ENCODE results near the gene MRPS21. TPM values are rescaled to one million over a fixed set of nuclear protein-coding genes. Genes with fewer than 3 reads are reported as not detected.

MRPS21 gene
- total RNA-seq, result 31.2 TPM

- peak; percentile 74 to 96 (median 92) for DNase-seq (ENCODE audit: low read depth in 2 of 3, low spot score in 2 of 3)
These were observed at the start of gene MRPS21 for GRCh38 chr1:150293433-150294253. TSS of gene MRPS21 (plus strand) at chr1:150293861. CDS start at chr1:150294367, 506 bp downstream.

- no peak for DNase-seq (ENCODE audit: low read depth in 2 of 3, low spot score in 2 of 3)
These were observed 43.7 kb upstream of the MRPS21 start for GRCh38 chr1:150249936-150250335.

GRCh38 chr1:150256198-150256553, 37.5 kb upstream of the MRPS21 start:
- no peak for DNase-seq (ENCODE audit: low read depth in 2 of 3, low spot score in 2 of 3)

- no peak for DNase-seq (ENCODE audit: low read depth in 2 of 3, low spot score in 2 of 3)
These were observed 36.9 kb upstream of the MRPS21 start for GRCh38 chr1:150256554-150257341.

GRCh38 chr1:150257624-150258585, 35.8 kb upstream of the MRPS21 start, which contains the start of gene CA14:
TSS of gene CA14 (plus strand) at chr1:150257774. CDS start at chr1:150258129, 355 bp downstream.
- no peak for DNase-seq (ENCODE audit: low read depth in 2 of 3, low spot score in 2 of 3)

- no peak for DNase-seq (ENCODE audit: low read depth in 2 of 3, low spot score in 2 of 3)
These were observed 34.4 kb upstream of the MRPS21 start for GRCh38 chr1:150259217-150259616.

GRCh38 chr1:150259758-150260669, 33.6 kb upstream of the MRPS21 start:
- no peak for DNase-seq (ENCODE audit: low read depth in 2 of 3, low spot score in 2 of 3)

GRCh38 chr1:150261367-150261766, 32.3 kb upstream of the MRPS21 start:
- DNase-seq (ENCODE audit: low read depth in 2 of 3, low spot score in 2 of 3), result no peak

- DNase-seq (ENCODE audit: low read depth in 2 of 3, low spot score in 2 of 3), result no peak
These were observed 31.0 kb upstream of the MRPS21 start for GRCh38 chr1:150262388-150263320.

GRCh38 chr1:150263549-150263948, 30.1 kb upstream of the MRPS21 start:
- no peak for DNase-seq (ENCODE audit: low read depth in 2 of 3, low spot score in 2 of 3)

GRCh38 chr1:150267896-150268295, 25.8 kb upstream of the MRPS21 start:
- no peak for DNase-seq (ENCODE audit: low read depth in 2 of 3, low spot score in 2 of 3)

GRCh38 chr1:150268340-150268704, 25.3 kb upstream of the MRPS21 start:
- DNase-seq (ENCODE audit: low read depth in 2 of 3, low spot score in 2 of 3), result peak; percentile 28 to 43 (median 35)

- peak; percentile 79 to 98 (median 97) for DNase-seq (ENCODE audit: low read depth in 2 of 3, low spot score in 2 of 3)
These were observed 24.8 kb upstream of the MRPS21 start, which contains the start of gene APH1A for GRCh38 chr1:150268705-150269403. TSS of gene APH1A (minus strand) at chr1:150269016. CDS start at chr1:150268810, 206 bp downstream.

- DNase-seq (ENCODE audit: low read depth in 2 of 3, low spot score in 2 of 3), result peak in 1 of 3 donors; percentile 38
These were observed 24.2 kb upstream of the MRPS21 start for GRCh38 chr1:150269451-150269850.

GRCh38 chr1:150271291-150271959, 22.2 kb upstream of the MRPS21 start:
- no peak for DNase-seq (ENCODE audit: low read depth in 2 of 3, low spot score in 2 of 3)

- no peak for DNase-seq (ENCODE audit: low read depth in 2 of 3, low spot score in 2 of 3)
These were observed 20.4 kb upstream of the MRPS21 start for GRCh38 chr1:150273311-150273710.

- DNase-seq (ENCODE audit: low read depth in 2 of 3, low spot score in 2 of 3), result no peak
These were observed 13.4 kb upstream of the MRPS21 start for GRCh38 chr1:150280138-150280707.
